Stimulated activated CD4-positive, alpha-beta T cell treated with anti-CD3 and anti-CD28 coated beads, Interleukin-1b, Interleukin-23, amount 100 ng/mL, for 48 hours (primary cell): ENCODE data around the gene METTL25B.

Experiments used
- DNase-seq: peaks from one replicate; pipeline ENCODE4 v3.0.0-alpha.2; 2020

METTL25B gene

GRCh38 chr1:156773607-156774006 lies 45.3 kb downstream of the METTL25B start:
- no peak for DNase-seq

DNA sequence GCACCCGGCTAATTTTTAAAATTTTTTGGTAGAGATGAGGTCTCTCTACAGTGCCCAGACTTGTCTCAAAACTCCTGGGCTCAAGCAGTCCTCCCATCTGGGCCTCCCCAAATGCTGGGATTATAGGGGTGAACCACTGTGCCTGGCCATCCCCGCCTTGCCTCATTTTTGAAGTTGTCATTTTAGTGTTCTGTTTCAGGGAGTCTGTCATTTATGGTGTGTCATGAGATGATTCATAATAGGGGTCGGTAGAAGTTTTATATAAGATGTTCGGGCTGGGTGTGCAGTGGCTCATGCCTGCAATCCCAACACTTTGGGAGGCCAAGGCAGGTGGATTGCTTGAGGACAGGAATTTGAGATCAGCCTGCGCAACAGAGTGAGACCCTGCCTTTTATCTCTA lies 47.5 kb downstream of the METTL25B start:
- DNase-seq: peak; percentile 16

DNA sequence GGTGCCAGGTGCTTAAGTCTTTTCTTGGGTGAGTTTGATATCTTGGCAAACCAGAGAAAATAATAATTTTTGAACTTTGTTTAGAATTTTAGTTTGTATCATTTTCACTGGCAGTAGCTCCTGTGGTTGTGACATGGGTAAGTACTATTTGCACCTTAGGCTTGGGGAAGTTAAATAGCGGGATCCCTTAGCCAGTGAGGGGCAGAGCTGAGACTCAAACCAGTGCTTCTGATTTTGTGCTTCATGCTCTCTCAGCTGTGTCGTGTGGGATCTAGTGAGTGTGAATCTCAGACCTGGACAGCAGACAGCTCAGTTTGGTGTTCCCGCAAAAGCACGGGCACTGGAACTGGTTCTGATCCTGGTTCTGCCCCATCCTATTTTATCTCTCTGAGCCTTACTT lies 48.7 kb downstream of the METTL25B start:
- no peak for DNase-seq

DNA sequence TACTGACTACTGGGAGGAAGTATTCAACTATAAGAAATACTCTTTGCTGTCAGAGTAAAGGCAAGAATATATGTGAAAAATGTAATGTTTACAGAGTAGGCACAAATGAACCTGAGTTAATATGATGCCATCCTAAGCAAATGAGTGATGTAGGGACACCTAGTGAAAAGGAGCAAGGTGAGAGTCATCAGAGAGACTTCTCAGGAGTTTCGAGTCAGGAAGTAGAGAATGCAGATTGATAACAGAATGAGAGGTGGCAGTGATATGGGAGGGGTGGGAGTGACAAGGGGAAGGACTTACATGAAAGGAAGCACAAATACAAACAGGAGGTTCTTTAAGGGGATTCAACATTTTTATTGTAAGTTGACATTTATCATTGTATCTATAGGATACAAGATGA lies 49.3 kb downstream of the METTL25B start:
- no peak for DNase-seq

DNA sequence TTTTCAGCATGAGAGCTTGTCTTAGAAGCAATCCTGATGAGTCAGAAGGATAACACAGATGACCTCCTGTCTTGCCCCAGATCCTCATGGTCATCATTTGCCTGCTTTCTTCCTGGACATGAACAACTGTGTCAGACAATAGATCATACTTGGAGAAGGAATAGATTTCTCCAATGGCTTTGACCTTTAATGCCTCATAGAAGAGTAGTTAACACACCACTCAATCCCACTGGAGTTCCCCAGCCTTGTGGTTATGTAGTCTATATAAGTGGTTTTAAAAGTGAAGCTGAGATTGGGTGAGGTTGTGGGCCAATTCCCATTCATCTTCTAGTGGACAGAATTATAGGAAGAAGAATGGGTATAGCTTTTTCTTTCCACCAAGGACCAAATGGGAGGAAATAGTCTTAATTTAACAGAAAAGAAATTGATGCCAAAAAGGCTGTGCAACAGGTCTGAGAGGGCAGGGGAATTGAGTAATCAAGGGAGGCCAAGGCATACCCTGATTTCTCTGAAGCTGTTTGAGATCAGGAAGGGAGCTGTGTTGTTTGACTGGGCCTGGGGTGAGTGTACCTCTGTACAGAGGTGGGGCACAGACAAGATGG lies 53.4 kb downstream of the METTL25B start:
- DNase-seq: no peak

- no peak for DNase-seq
Observed at GRCh38 chr1:156785458-156785857, 57.2 kb downstream of the METTL25B start.
